PC-3 (cell line): ENCODE measurements around the gene DLK1. TPM values are rescaled to one million over a fixed set of nuclear protein-coding genes. Genes with fewer than 3 reads are reported as not detected.

Source experiments
- ATAC-seq: fragments of 200-7000 bp; cut with Tn5 transposase; 2 replicates; pipeline ENCODE4 v1.9.1; 2020; ENCODE audit warnings: mild to moderate bottlenecking, moderate library complexity
- BruUV-seq: library from RNA; stranded (reverse); fragments of 400-500 nt; replicated peaks from 2 replicates; lab custom pipeline; 2021; lab: Mats Ljungman, UMichigan
- CTCF ChIA-PET: fragments of 300-600 bp; sonication (Branson Sonifier 250); formaldehyde crosslinking; loops from one replicate; lab custom pipeline; 2022; ENCODE audit warnings: antibody characterized with exemption; lab: Charles Lee
- POLR2A ChIA-PET: fragments of 300-600 bp; sonication (Branson Sonifier 250); formaldehyde crosslinking; loops from one replicate; lab custom pipeline; 2022; ENCODE audit warnings: antibody characterized with exemption; ENCODE audit not compliant: unreplicated experiment; lab: Charles Lee
- DNase-seq: peaks from one replicate; pipeline ENCODE4 v3.0.0-alpha.2; 2015
- H2AFZ ChIP-seq: fragments of 300-600 bp; sonication (generic); 2 replicates; pipeline ENCODE4 v1.6.0; 2016; ENCODE audit warnings: antibody characterized with exemption, low read length
- H3F3A ChIP-seq: fragments of 300-600 bp; sonication (generic); one replicate; pipeline ENCODE4 v1.6.0; 2017; ENCODE audit warnings: antibody characterized with exemption, low read length, control low read depth, mild to moderate bottlenecking; ENCODE audit not compliant: unreplicated experiment
- H3K27ac ChIP-seq: fragments of 300-600 bp; sonication (generic); 2 replicates; pipeline ENCODE4 v1.5.1; 2016; ENCODE audit warnings: mild to moderate bottlenecking, low read length
- H3K27me3 ChIP-seq: fragments of 300-600 bp; sonication (generic); 2 replicates; pipeline ENCODE4 v1.6.1; 2016; ENCODE audit warnings: low read length, mixed read lengths
- H3K36me3 ChIP-seq: fragments of 300-600 bp; sonication (generic); 2 replicates; pipeline ENCODE4 v1.6.1; 2016; ENCODE audit warnings: low read depth, mixed run types, low read length, mixed read lengths
- H3K4me1 ChIP-seq: fragments of 300-600 bp; sonication (generic); 2 replicates; pipeline ENCODE4 v1.5.1; 2016; ENCODE audit warnings: low read length; ENCODE audit not compliant: insufficient read depth
- H3K4me2 ChIP-seq: fragments of 300-600 bp; sonication (generic); 2 replicates; pipeline ENCODE4 v1.6.0; 2016; ENCODE audit warnings: low read length
- H3K4me3 ChIP-seq: fragments of 300-600 bp; sonication (generic); 2 replicates; pipeline ENCODE4 v1.5.1; 2016; ENCODE audit warnings: mild to moderate bottlenecking, low read length, mixed read lengths
- H3K79me2 ChIP-seq: fragments of 300-600 bp; sonication (generic); 2 replicates; pipeline ENCODE4 v1.6.1; 2017; ENCODE audit warnings: low read length, mixed read lengths
- H3K9ac ChIP-seq: fragments of 300-600 bp; sonication (generic); 2 replicates; pipeline ENCODE4 v1.6.0; 2016; ENCODE audit warnings: mild to moderate bottlenecking, low read length
- H3K9me2 ChIP-seq: fragments of 300-600 bp; sonication (generic); replicated peaks from 2 replicates; pipeline ENCODE4 v1.6.1; 2016; ENCODE audit warnings: mixed run types, low read length, mixed read lengths
- H3K9me3 ChIP-seq: fragments of 300-600 bp; sonication (generic); 2 replicates; pipeline ENCODE4 v1.6.1; 2016; ENCODE audit warnings: low read length, mixed read lengths
- H4K20me1 ChIP-seq: fragments of 300-600 bp; sonication (generic); 2 replicates; pipeline ENCODE4 v1.6.1; 2016; ENCODE audit warnings: low read length, mixed read lengths
- EZH2 ChIP-seq: fragments of 300-600 bp; sonication (generic); IDR thresholded peaks from one replicate; pipeline ENCODE4 v1.6.1; 2017; ENCODE audit warnings: antibody characterized with exemption, mild to moderate bottlenecking, low read length; ENCODE audit not compliant: unreplicated experiment
- EZH2phosphoT487 ChIP-seq: fragments of 300-600 bp; sonication (generic); IDR thresholded peaks from 2 replicates; pipeline ENCODE4 v1.6.1; 2018; ENCODE audit warnings: mild to moderate bottlenecking, antibody characterized with exemption, low read length, borderline replicate concordance
- intact Hi-C: fragments of 100-400 bp; cut with micrococcal nuclease; formaldehyde crosslinking; loops from 2 replicates; pipeline ENCODE4 v1.9.0; 2023
- total RNA-seq: library from RNA; depleted of rRNA; stranded (reverse); fragments of >200 nt; gene quantifications from 2 replicates; pipeline ENCODE4 v1.2.3, GENCODE V29; 2014
- TF ChIP-seq, protein P1 (sequence below): fragments of 300-600 bp; sonication (generic); conservative IDR thresholded peaks from 2 replicates; pipeline ENCODE4 v1.5.1; 2017; ENCODE audit warnings: antibody characterized with exemption, low read depth, mild to moderate bottlenecking, low read length

DLK1 gene
- total RNA-seq, 1 experiment from 2014 or later: not detected

- Histone ChIP-seq H3K4me3 (no peak overlapping the region), H3K9ac (no peak overlapping the region), H3K9me2 (no peaks in the 10 kb centered on the region), H3F3A (no peaks in the 10 kb centered on the region), H2AFZ (no peak overlapping the region), H3K4me2 (no peak overlapping the region), H3K9me3 (no peaks in the 10 kb centered on the region), H3K27ac (no peak overlapping the region), H3K4me1 (peaks cover 17% of the 10 kb centered on the region), H3K36me3 (no peaks in the 10 kb centered on the region), H3K27me3 (no peaks in the 10 kb centered on the region), H3K79me2 (no peaks in the 10 kb centered on the region), H4K20me1 (no peaks in the 10 kb centered on the region)
- CTCF ChIA-PET: no interaction called here
- intact Hi-C loops: no loop called here
- no TSS peak for BruUV-seq
- POLR2A ChIA-PET: interaction anchor here (0.6 kb wide), 1 partner anchor 13 kb away, joined by 3 read pairs; no protein-coding TSS in a partner anchor
- no peak for ATAC-seq
- TF ChIP-seq EZH2phosphoT487: no peak
- TF ChIP-seq, protein P1, sequence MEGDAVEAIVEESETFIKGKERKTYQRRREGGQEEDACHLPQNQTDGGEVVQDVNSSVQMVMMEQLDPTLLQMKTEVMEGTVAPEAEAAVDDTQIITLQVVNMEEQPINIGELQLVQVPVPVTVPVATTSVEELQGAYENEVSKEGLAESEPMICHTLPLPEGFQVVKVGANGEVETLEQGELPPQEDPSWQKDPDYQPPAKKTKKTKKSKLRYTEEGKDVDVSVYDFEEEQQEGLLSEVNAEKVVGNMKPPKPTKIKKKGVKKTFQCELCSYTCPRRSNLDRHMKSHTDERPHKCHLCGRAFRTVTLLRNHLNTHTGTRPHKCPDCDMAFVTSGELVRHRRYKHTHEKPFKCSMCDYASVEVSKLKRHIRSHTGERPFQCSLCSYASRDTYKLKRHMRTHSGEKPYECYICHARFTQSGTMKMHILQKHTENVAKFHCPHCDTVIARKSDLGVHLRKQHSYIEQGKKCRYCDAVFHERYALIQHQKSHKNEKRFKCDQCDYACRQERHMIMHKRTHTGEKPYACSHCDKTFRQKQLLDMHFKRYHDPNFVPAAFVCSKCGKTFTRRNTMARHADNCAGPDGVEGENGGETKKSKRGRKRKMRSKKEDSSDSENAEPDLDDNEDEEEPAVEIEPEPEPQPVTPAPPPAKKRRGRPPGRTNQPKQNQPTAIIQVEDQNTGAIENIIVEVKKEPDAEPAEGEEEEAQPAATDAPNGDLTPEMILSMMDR: no peak
- TF ChIP-seq EZH2: no peak
- no peak for DNase-seq
Observed at GRCh38 chr14:100710826-100711462, 15.7 kb upstream of the DLK1 start.

DNA sequence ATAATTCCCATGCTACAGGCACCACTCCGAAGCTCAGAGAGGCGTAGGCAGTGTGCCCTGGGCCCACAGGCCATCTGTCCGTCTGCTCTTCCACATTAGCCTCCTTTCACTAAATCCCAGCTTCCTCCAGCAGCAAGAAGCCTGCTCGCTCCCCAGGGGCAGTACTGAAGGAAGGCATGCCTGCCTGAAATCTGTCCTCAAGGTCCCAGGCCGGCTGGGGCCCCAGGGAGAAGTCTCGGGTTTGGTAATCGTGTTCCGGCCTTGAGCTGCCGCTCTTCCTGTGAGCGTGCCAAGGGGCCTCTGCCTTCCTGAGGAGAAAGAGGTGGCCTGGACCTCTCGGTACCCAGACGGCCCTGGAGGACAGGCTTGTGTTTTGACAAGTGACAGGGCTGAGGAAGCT lies 15.2 kb upstream of the DLK1 start:
- ATAC-seq (no peak), DNase-seq (no peak)
- CTCF ChIA-PET: no interaction called here
- Histone ChIP-seq H3K9me3 (no peaks in the 10 kb centered on the region), H3K36me3 (no peaks in the 10 kb centered on the region), H3K4me2 (no peak overlapping the region), H3K4me3 (no peak overlapping the region), H3F3A (no peaks in the 10 kb centered on the region), H3K9ac (no peak overlapping the region), H3K4me1 (peaks cover 23% of the 10 kb centered on the region), H3K27ac (no peak overlapping the region), H4K20me1 (no peaks in the 10 kb centered on the region), H3K9me2 (no peaks in the 10 kb centered on the region), H3K79me2 (no peaks in the 10 kb centered on the region), H3K27me3 (no peaks in the 10 kb centered on the region), H2AFZ (no peak overlapping the region)
- BruUV-seq: no TSS peak
- intact Hi-C loops: no loop called here
- POLR2A ChIA-PET: no interaction called here
- TF ChIP-seq, protein P1: no peak
- TF ChIP-seq EZH2phosphoT487: no peak
- no peak for TF ChIP-seq EZH2

DNA sequence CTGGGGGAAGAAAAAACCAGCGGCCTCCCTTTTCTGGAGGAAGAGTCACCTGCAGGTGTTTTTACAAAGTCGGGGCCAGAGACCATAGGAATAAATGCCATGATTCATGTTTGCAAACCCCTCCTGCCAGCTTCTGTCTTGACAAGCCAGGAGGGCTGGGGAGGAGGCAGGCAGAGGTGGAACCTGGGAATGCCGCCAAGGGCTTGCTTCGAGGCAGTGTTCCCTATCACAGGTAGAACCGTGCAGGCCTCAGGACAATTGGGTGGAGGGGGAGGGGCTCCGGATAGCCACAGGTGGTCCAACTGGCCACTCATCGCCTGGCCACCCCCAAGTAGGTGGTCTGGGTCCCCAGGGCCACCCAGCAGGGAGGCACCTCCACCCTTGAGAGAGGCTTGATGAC lies 14.2 kb upstream of the DLK1 start:
- ChIA-PET POLR2A (no interaction called here), CTCF (no interaction called here)
- Histone ChIP-seq H3F3A (no peaks in the 10 kb centered on the region), H3K4me3 (no peak overlapping the region), H3K36me3 (no peaks in the 10 kb centered on the region), H3K79me2 (no peaks in the 10 kb centered on the region), H3K9ac (no peak overlapping the region), H3K4me2 (no peak overlapping the region), H3K27me3 (no peaks in the 10 kb centered on the region), H2AFZ (no peak overlapping the region), H3K27ac (no peak overlapping the region), H3K4me1 (peaks cover 23% of the 10 kb centered on the region), H4K20me1 (no peaks in the 10 kb centered on the region), H3K9me3 (no peaks in the 10 kb centered on the region), H3K9me2 (no peaks in the 10 kb centered on the region)
- TF ChIP-seq, protein P1: no peak
- TF ChIP-seq EZH2phosphoT487 (no peak), EZH2 (no peak)
- DNase-seq (peak; percentile 79), ATAC-seq (peak; percentile 31; the same call in 1 of the 2 replicates)
- intact Hi-C loops: no loop called here
- no TSS peak for BruUV-seq
